Measurements from ENCODE around the gene DUSP2. TPM values are rescaled to one million over a fixed set of nuclear protein-coding genes. Genes with fewer than 3 reads are reported as not detected.

The DUSP2 gene
- polyA plus RNA-seq, 3 donors: 48.4 to 392 (median 66.1) TPM

DNA sequence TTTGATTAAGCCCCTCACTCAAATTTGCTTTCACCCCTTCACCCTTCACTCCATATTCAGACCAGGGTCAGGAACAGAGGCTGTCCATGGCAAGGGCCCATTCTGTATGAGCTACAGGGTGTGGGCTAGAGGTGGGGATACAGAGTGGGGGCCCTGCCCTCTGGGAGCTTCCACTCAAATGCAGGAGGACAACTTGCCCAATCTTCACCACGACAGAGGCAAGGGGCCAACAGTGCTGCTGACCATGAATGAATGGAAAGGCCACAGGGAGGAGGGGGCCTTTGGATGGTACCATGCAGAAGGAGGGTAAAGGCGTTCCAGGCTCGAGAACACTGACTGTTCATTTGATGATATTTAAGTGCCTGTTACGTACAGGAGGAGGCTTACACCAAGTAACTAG lies 51.7 kb downstream of the DUSP2 start:
- 91% methylated on average over 3 of the region's 4 CpGs for WGBS (ENCODE audit: insufficient coverage)
- H3K27ac Mint-ChIP-seq: peak overlapping the region in 2 of 7 donors; percentile 5 to 81

More for the DNA sequence above, 51.7 kb downstream of the DUSP2 start:
- no peak overlapping the region for H3K9ac ChIP-seq (ENCODE audit: insufficient read depth, low read length, poor library complexity, severe bottlenecking)
- Mint-ChIP-seq H3K9me3 (no peaks in the 10 kb centered on the region), H3K4me1 (peaks cover 19% of the 10 kb centered on the region), H3K4me3 (no peak overlapping the region), H3K36me3 (no peaks in the 10 kb centered on the region), H3K27me3 (ENCODE audit: low read depth in 3 of 3) (peaks cover 0 to 4% (median 0%) of the 10 kb centered on the region in 3 donors)
- no peak overlapping the region for H3K4me2 ChIP-seq (replicated peaks; ENCODE audit: extremely low read depth, low read length, poor library complexity, severe bottlenecking)
- no peaks in the 10 kb centered on the region for H3K79me2 ChIP-seq (ENCODE audit: insufficient read depth, low read length)
- no peaks in the 10 kb centered on the region for H3K27me3 ChIP-seq (ENCODE audit: control insufficient read depth in 2 of 2, insufficient read depth in 2 of 2, low read length in 2 of 2)
- H2AFZ ChIP-seq (ENCODE audit: insufficient read depth, low read depth, low read length, poor library complexity, severe bottlenecking): peak overlapping the region; percentile 72
- intact Hi-C loops (cut with micrococcal nuclease): no loop called here
- no peaks in the 10 kb centered on the region for H3K9me3 ChIP-seq (replicated peaks in 1 of 2; ENCODE audit: control insufficient read depth in 1 of 2, insufficient read depth in 1 of 2, low read length in 2 of 2)
- peak overlapping the region in 1 of 2 donors; percentile 53 for H3K27ac ChIP-seq (ENCODE audit: low read depth in 1 of 2, low read length in 2 of 2)
- peak in 1 of 3 donors; percentile 2 for DNase-seq
- H3K4me3 ChIP-seq (replicated peaks in 1 of 3; ENCODE audit: low read depth in 2 of 3, low read length in 3 of 3): no peak overlapping the region
- peaks cover 22% of the 10 kb centered on the region in 2 donors for H3K4me1 ChIP-seq (ENCODE audit: control insufficient read depth in 1 of 2, insufficient read depth in 2 of 2, low read length in 2 of 2)
- TF ChIP-seq, protein P1, sequence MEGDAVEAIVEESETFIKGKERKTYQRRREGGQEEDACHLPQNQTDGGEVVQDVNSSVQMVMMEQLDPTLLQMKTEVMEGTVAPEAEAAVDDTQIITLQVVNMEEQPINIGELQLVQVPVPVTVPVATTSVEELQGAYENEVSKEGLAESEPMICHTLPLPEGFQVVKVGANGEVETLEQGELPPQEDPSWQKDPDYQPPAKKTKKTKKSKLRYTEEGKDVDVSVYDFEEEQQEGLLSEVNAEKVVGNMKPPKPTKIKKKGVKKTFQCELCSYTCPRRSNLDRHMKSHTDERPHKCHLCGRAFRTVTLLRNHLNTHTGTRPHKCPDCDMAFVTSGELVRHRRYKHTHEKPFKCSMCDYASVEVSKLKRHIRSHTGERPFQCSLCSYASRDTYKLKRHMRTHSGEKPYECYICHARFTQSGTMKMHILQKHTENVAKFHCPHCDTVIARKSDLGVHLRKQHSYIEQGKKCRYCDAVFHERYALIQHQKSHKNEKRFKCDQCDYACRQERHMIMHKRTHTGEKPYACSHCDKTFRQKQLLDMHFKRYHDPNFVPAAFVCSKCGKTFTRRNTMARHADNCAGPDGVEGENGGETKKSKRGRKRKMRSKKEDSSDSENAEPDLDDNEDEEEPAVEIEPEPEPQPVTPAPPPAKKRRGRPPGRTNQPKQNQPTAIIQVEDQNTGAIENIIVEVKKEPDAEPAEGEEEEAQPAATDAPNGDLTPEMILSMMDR (IDR thresholded peaks at IDR 0.05): no peak
- H3K36me3 ChIP-seq (replicated peaks in 1 of 2; ENCODE audit: control insufficient read depth in 1 of 2, insufficient read depth in 2 of 2, low read length in 2 of 2): no peaks in the 10 kb centered on the region
- no peaks in the 10 kb centered on the region for H4K20me1 ChIP-seq (ENCODE audit: insufficient read depth, low read length)

Other genes with a start within 250 kb of the DUSP2 start
- gene ANKRD36C, start 153.6 kb downstream of the DUSP2 start, polyA plus RNA-seq: 1 to 10 TPM in 2 of 3 donors, under 1 TPM in 1; 0.95 to 1.1 (median 1.1) TPM
- 1 to 10 TPM in 1 of 3 donors, under 1 TPM in 2; 0.44 to 1.6 (median 0.94) TPM for gene GPAT2, start 110.5 kb downstream of the DUSP2 start, polyA plus RNA-seq
- gene ADRA2B, start 28.9 kb downstream of the DUSP2 start, polyA plus RNA-seq: 1 to 10 TPM in 1 of 3 donors, not detected in 2; 1.6 TPM
- under 1 TPM in 1 of 3 donors, not detected in 2; 0.71 TPM for gene ASTL, start 6.9 kb downstream of the DUSP2 start, polyA plus RNA-seq
- gene STARD7, start 63.4 kb upstream of the DUSP2 start, polyA plus RNA-seq: 100 to 1,000 TPM in 2 of 3 donors, 10 to 100 TPM in 1; 38.0 to 179 (median 172) TPM
- 100 to 1,000 TPM in 1 of 3 donors, 10 to 100 TPM in 2; 72.3 to 107 (median 78.5) TPM for gene TMEM127, start 120.6 kb upstream of the DUSP2 start, polyA plus RNA-seq
- gene CIAO1, start 120.8 kb upstream of the DUSP2 start, polyA plus RNA-seq: 10 to 100 TPM; 73.7 to 93.8 (median 89.4) TPM
- 100 to 1,000 TPM in 1 of 3 donors, 10 to 100 TPM in 2; 27.2 to 122 (median 36.1) TPM for gene SNRNP200, start 160.1 kb upstream of the DUSP2 start, polyA plus RNA-seq
- under 1 TPM; 0.18 to 0.50 (median 0.39) TPM for gene ITPRIPL1, start 179.9 kb upstream of the DUSP2 start, polyA plus RNA-seq
- gene NCAPH, start 190.3 kb upstream of the DUSP2 start, polyA plus RNA-seq: under 1 TPM in 2 of 3 donors, not detected in 1; 0.19 to 0.23 TPM